NCI-H510A treated with DMSO at 0.1 percent for 48 hours (cell line): ENCODE data around the gene USP48.
A peak's percentile ranks its signal among the peaks of the same experiment; 100 is the strongest.
"Not testable (repeated sequence)": the region's sequence is repeated elsewhere in the genome, so short reads cannot be mapped to it uniquely, and the experiment has no call there.

ENCODE experiments used
- DNase-seq: peaks from one replicate; lab custom pipeline; 2025; lab: John Stamatoyannopoulos, UW

Gene USP48

GRCh38 chr1:21782868-21783678 lies at the start of gene USP48:
USP48 (minus strand) TSS chr1:21783149; CDS start chr1:21782957, 192 bp downstream.
- DNase-seq: peak; percentile 91

- DNase-seq: no peak
Measured at GRCh38 chr1:21831454-21831970, 48.6 kb upstream of the USP48 start.

- DNase-seq: no peak
Measured at GRCh38 chr1:21830792-21831453, 48.0 kb upstream of the USP48 start.

GRCh38 chr1:21829294-21829693 lies 46.3 kb upstream of the USP48 start:
- DNase-seq: no peak

GRCh38 chr1:21828506-21829210 lies 45.7 kb upstream of the USP48 start:
- no peak for DNase-seq

- no peak for DNase-seq
Measured at GRCh38 chr1:21828075-21828474, 45.1 kb upstream of the USP48 start.

GRCh38 chr1:21827141-21827679 lies 44.3 kb upstream of the USP48 start:
- DNase-seq: no peak

- DNase-seq: not testable (repeated sequence)
Measured at GRCh38 chr1:21826694-21827093, 43.7 kb upstream of the USP48 start.

- no peak for DNase-seq
Measured at GRCh38 chr1:21825393-21825792, 42.4 kb upstream of the USP48 start.

- no peak for DNase-seq
Measured at GRCh38 chr1:21824926-21825325, 42.0 kb upstream of the USP48 start.

- DNase-seq: no peak
Measured at GRCh38 chr1:21823980-21824702, 41.2 kb upstream of the USP48 start.

- no peak for DNase-seq
Measured at GRCh38 chr1:21823206-21823979, 40.4 kb upstream of the USP48 start.

- no peak for DNase-seq
Measured at GRCh38 chr1:21822349-21822748, 39.4 kb upstream of the USP48 start.

GRCh38 chr1:21821385-21822019 lies 38.6 kb upstream of the USP48 start:
- no peak for DNase-seq

GRCh38 chr1:21820597-21821232 lies 37.8 kb upstream of the USP48 start:
- DNase-seq: no peak

GRCh38 chr1:21818656-21819055 lies 35.7 kb upstream of the USP48 start:
- no peak for DNase-seq

- DNase-seq: peak; percentile 24
Measured at GRCh38 chr1:21816602-21817302, 33.8 kb upstream of the USP48 start.

- no peak for DNase-seq
Measured at GRCh38 chr1:21815724-21816321, 32.9 kb upstream of the USP48 start.
